ENCODE measurements around the gene SETDB1.

GRCh38 chr1:150966011-150966410 is 39.8 kb downstream of the SETDB1 start:
- TF ChIP-seq CTCF (IDR thresholded peaks at IDR 0.05) (no peak), EP300 (IDR thresholded peaks at IDR 0.05) (no peak), POLR2A (IDR thresholded peaks at IDR 0.05) (no peak)
